ENCODE measurements around the gene ACTR10.

- TF ChIP-seq CTCF (IDR thresholded peaks at IDR 0.05; ENCODE audit: low read length) (no peak), EZH2 (optimal IDR thresholded peaks at IDR 0.05; ENCODE audit: low read depth, low read length) (no peak), EZH2phosphoT487 (IDR thresholded peaks at IDR 0.05; ENCODE audit: low read length) (no peak)
These were observed 74.9 kb downstream of the ACTR10 start for GRCh38 chr14:58274881-58275280.

Data from MM.1S (cell line).